ENCODE data around the gene HOXC9. TPM values are rescaled to one million over a fixed set of nuclear protein-coding genes. Genes with fewer than 3 reads are reported as not detected.
A peak's percentile ranks its signal among the peaks of the same experiment; 100 is the strongest.

The HOXC9 gene
- total RNA-seq, 6 experiments from 2014 or later, result not detected

GRCh38 chr12:54001283-54002187 is 1.6 kb downstream of the HOXC9 start:
- ATAC-seq, result no peak
- peaks cover 5 to 44% of the 10 kb centered on the region in 2 donors for H3K27me3 ChIP-seq

GRCh38 chr12:54002278-54002914 is 2.4 kb downstream of the HOXC9 start:
- no peak overlapping the region for H3K4me3 ChIP-seq
- DNase-seq, result no peak
- no peaks in the 10 kb centered on the region for H3K36me3 ChIP-seq
- no peaks in the 10 kb centered on the region for H3K9me3 ChIP-seq
- 7% methylated on average over 19 of the region's 19 CpGs for WGBS (ENCODE audit: insufficient coverage, low coverage, low lambda C conversion rate, missing lambda C conversion rate)
- peaks cover 5 to 37% of the 10 kb centered on the region in 2 donors for H3K27me3 ChIP-seq
- H3K4me1 ChIP-seq, result peaks cover 0 to 18% (median 0%) of the 10 kb centered on the region in 4 donors
- ATAC-seq, result no peak
- intact Hi-C loops (cut with DNase I), result no loop called here
- no peak for TF ChIP-seq CTCF (IDR thresholded peaks at IDR 0.05)
- no peak for TF ChIP-seq POLR2A (IDR thresholded peaks at IDR 0.05)
- no peak overlapping the region for H3K27ac ChIP-seq

More at GRCh38 chr12:54001283-54002187, 1.6 kb downstream of the HOXC9 start:
- peaks cover 0 to 17% (median 0%) of the 10 kb centered on the region in 4 donors for H3K4me1 ChIP-seq
- H3K4me3 ChIP-seq, result no peak overlapping the region
- H3K9me3 ChIP-seq, result no peaks in the 10 kb centered on the region
- TF ChIP-seq CTCF (IDR thresholded peaks at IDR 0.05) (no peak), POLR2A (IDR thresholded peaks at IDR 0.05) (no peak)
- DNase-seq, result peak in 1 of 3 donors; percentile 21
- H3K27ac ChIP-seq, result no peak overlapping the region
- WGBS (ENCODE audit: insufficient coverage, low coverage, low lambda C conversion rate, missing lambda C conversion rate), result 10% methylated on average over 7 of the region's 8 CpGs
- H3K36me3 ChIP-seq, result no peaks in the 10 kb centered on the region
- intact Hi-C loops (cut with DNase I), result no loop called here

GRCh38 chr12:54002915-54003389 is 3.0 kb downstream of the HOXC9 start:
- no peak overlapping the region for H3K4me3 ChIP-seq
- no peak overlapping the region for H3K27ac ChIP-seq
- H3K27me3 ChIP-seq, result peaks cover 5 to 42% of the 10 kb centered on the region in 2 donors
- TF ChIP-seq POLR2A (IDR thresholded peaks at IDR 0.05) (no peak), CTCF (IDR thresholded peaks at IDR 0.05) (no peak)
- H3K36me3 ChIP-seq, result no peaks in the 10 kb centered on the region
- no peaks in the 10 kb centered on the region for H3K9me3 ChIP-seq
- WGBS (ENCODE audit: insufficient coverage, low coverage, low lambda C conversion rate, missing lambda C conversion rate), result 12% methylated on average over 19 of the region's 19 CpGs
- H3K4me1 ChIP-seq, result peaks cover 0 to 18% (median 0%) of the 10 kb centered on the region in 4 donors
- DNase-seq (no peak), ATAC-seq (no peak)
- intact Hi-C loops (cut with DNase I), result no loop called here

GRCh38 chr12:54003625-54004024 is 3.7 kb downstream of the HOXC9 start:
- peaks cover 0 to 18% (median 0%) of the 10 kb centered on the region in 4 donors for H3K4me1 ChIP-seq
- DNase-seq, result no peak
- intact Hi-C loops (cut with DNase I), result no loop called here
- H3K4me3 ChIP-seq, result no peak overlapping the region
- no peak for ATAC-seq
- no peaks in the 10 kb centered on the region for H3K9me3 ChIP-seq
- H3K27ac ChIP-seq, result no peak overlapping the region
- H3K27me3 ChIP-seq, result peaks cover 5 to 41% of the 10 kb centered on the region in 2 donors
- no peak for TF ChIP-seq CTCF (IDR thresholded peaks at IDR 0.05)
- TF ChIP-seq POLR2A (IDR thresholded peaks at IDR 0.05), result no peak
- WGBS (ENCODE audit: insufficient coverage, low coverage, low lambda C conversion rate, missing lambda C conversion rate), result 14% methylated on average over 2 of the region's 3 CpGs
- no peaks in the 10 kb centered on the region for H3K36me3 ChIP-seq
